SK-N-SH (cell line): ENCODE results near the gene ELOVL2. TPM values are rescaled to one million over a fixed set of nuclear protein-coding genes. Genes with fewer than 3 reads are reported as not detected.

Experiments used
- CTCF ChIA-PET: fragments of 300-600, 350-600 bp; formaldehyde crosslinking; extraction: SDS; loops from one replicate; lab custom pipeline; 2021; lab: Yijun Ruan, JAX
- POLR2A ChIA-PET: fragments of 350-600 bp; sonication (Branson Sonifier 250); formaldehyde crosslinking; extraction: SDS; loops from one replicate; lab custom pipeline; 2020; ENCODE audit warnings: antibody characterized with exemption, inconsistent platforms; lab: Yijun Ruan, JAX
- DNase-seq: peaks from one replicate; pipeline ENCODE4 v3.0.0; 2012
- H2AFZ ChIP-seq: fragments of 200-600 bp; sonication (generic); 2 replicates; pipeline ENCODE4 v1.8.1; 2016; ENCODE audit warnings: antibody characterized with exemption, mild to moderate bottlenecking, low read depth
- H3F3A ChIP-seq: fragments of 200-600 bp; sonication (generic); replicated peaks from 2 replicates; pipeline ENCODE3; 2016; ENCODE audit warnings: antibody characterized with exemption, mild to moderate bottlenecking; ENCODE audit not compliant: insufficient read depth
- H3K27ac ChIP-seq, 2 experiments: fragments of 200-500 bp in 1 of 2; fragments of 200-600 bp in 1 of 2; sonication (Bioruptor generic) in 1 of 2; sonication (generic), shearing (Covaris generic) in 1 of 2; 2 replicates each; pipeline versions ENCODE4 v1.5.1 to v1.6.1; 2014 to 2016; ENCODE audit warnings: low read depth in 2 of 2, inconsistent platforms in 1 of 2, low read length in 1 of 2, mild to moderate bottlenecking in 1 of 2, mixed read lengths in 1 of 2
- H3K27me3 ChIP-seq: fragments of 200-600 bp; sonication (generic), shearing (Covaris generic); 2 replicates; pipeline ENCODE4 v1.6.1; 2016; ENCODE audit warnings: mixed run types; ENCODE audit not compliant: insufficient read depth
- H3K36me3 ChIP-seq, 2 experiments: fragments of 200-500 bp in 1 of 2; fragments of 200-600 bp in 1 of 2; sonication (Bioruptor generic) in 1 of 2; sonication (generic) in 1 of 2; replicated peaks in 1 of 2; 2 replicates each; pipeline versions ENCODE3 to v1.5.1; 2014 to 2016; ENCODE audit warnings: low read length in 1 of 2, mild to moderate bottlenecking in 1 of 2; ENCODE audit not compliant: insufficient read depth in 2 of 2, control insufficient read depth in 1 of 2
- H3K4me1 ChIP-seq, 2 experiments: fragments of 200-500 bp in 1 of 2; fragments of 200-600 bp in 1 of 2; sonication (Bioruptor generic) in 1 of 2; sonication (generic), shearing (Covaris generic) in 1 of 2; 2 replicates each; pipeline versions ENCODE4 v1.5.1 to v1.6.1; 2014 to 2016; ENCODE audit warnings: low read depth in 1 of 2, low read length in 1 of 2, mixed run types in 1 of 2; ENCODE audit not compliant: insufficient read depth in 2 of 2, control insufficient read depth in 1 of 2
- H3K4me2 ChIP-seq: fragments of 200-600 bp; sonication (generic), shearing (Covaris generic); 2 replicates; pipeline ENCODE4 v1.6.1; 2017; ENCODE audit warnings: mixed run types
- H3K4me3 ChIP-seq, 2 experiments: fragments of 200-500 bp in 1 of 2; fragments of 200-600 bp in 1 of 2; sonication (Bioruptor generic) in 1 of 2; sonication (generic), shearing (Covaris generic) in 1 of 2; 2 replicates each; pipeline versions ENCODE4 v1.5.1 to v1.8.1; 2014 to 2016; ENCODE audit warnings: low read depth in 2 of 2, inconsistent platforms in 1 of 2, low read length in 1 of 2, mild to moderate bottlenecking in 1 of 2, mixed read lengths in 1 of 2, moderate library complexity in 1 of 2
- H3K79me2 ChIP-seq: fragments of 200-600 bp; sonication (generic); 2 replicates; pipeline ENCODE4 v1.8.1; 2017; ENCODE audit warnings: mild to moderate bottlenecking; ENCODE audit not compliant: insufficient read depth
- H3K9ac ChIP-seq: fragments of 200-600 bp; sonication (generic); 2 replicates; pipeline ENCODE4 v1.6.1; 2017; ENCODE audit warnings: mixed run types
- H3K9me2 ChIP-seq: fragments of 200-600 bp; sonication (generic); 2 replicates; pipeline ENCODE4 v1.6.1; 2017; ENCODE audit warnings: mixed run types
- H3K9me3 ChIP-seq: fragments of 200-600 bp; sonication (generic); 2 replicates; pipeline ENCODE4 v1.6.1; 2017; ENCODE audit warnings: mixed run types, mild to moderate bottlenecking, moderate library complexity
- H4K20me1 ChIP-seq: fragments of 200-600 bp; sonication (generic); 2 replicates; pipeline ENCODE4 v1.6.1; 2017; ENCODE audit warnings: mild to moderate bottlenecking, mixed run types; ENCODE audit not compliant: insufficient read depth
- ELF1 ChIP-seq: IDR thresholded peaks from 2 replicates; pipeline ENCODE4 v1.4.0; 2012
- EZH2phosphoT487 ChIP-seq: fragments of 200-600 bp; sonication (generic); IDR thresholded peaks from 2 replicates; pipeline ENCODE4 v1.6.1; 2017; ENCODE audit warnings: low read depth, mixed run types, mild to moderate bottlenecking, antibody characterized with exemption, moderate library complexity, borderline replicate concordance
- GABPA ChIP-seq: IDR thresholded peaks from 2 replicates; pipeline ENCODE4 v1.4.0; 2012; ENCODE audit warnings: low read depth, mild to moderate bottlenecking
- GATA2 ChIP-seq: sonication (generic); formaldehyde crosslinking; IDR thresholded peaks from 2 replicates; pipeline ENCODE4 v1.5.0; 2020; ENCODE audit warnings: mild to moderate bottlenecking, missing genetic modification reagents
- JUND ChIP-seq: IDR thresholded peaks from 2 replicates; pipeline ENCODE4 v1.4.0; 2012
- MAX ChIP-seq: IDR thresholded peaks from 2 replicates; pipeline ENCODE4 v1.4.0; 2012; ENCODE audit warnings: low read depth
- MEF2A ChIP-seq: IDR thresholded peaks from 2 replicates; pipeline ENCODE4 v1.4.0; 2012; ENCODE audit warnings: low read depth, borderline replicate concordance
- NFIC ChIP-seq: IDR thresholded peaks from 2 replicates; pipeline ENCODE4 v1.4.0; 2012; ENCODE audit warnings: borderline replicate concordance
- NRF1 ChIP-seq: IDR thresholded peaks from 2 replicates; pipeline ENCODE4 v1.6.1; 2012; ENCODE audit warnings: low read depth, mild to moderate bottlenecking, low read length
- PBX3 ChIP-seq: IDR thresholded peaks from 2 replicates; pipeline ENCODE4; 2012
- POLR2AphosphoS5 ChIP-seq: IDR thresholded peaks from 2 replicates; pipeline ENCODE4 v1.6.1; 2012; ENCODE audit warnings: low read depth, low read length
- RCOR1 ChIP-seq: fragments of 150-350 bp; IDR thresholded peaks from 2 replicates; pipeline ENCODE4 v1.6.1; 2017; ENCODE audit warnings: antibody characterized with exemption, low read length
- REST ChIP-seq: IDR thresholded peaks from 2 replicates; pipeline ENCODE4 v1.6.1; 2012; ENCODE audit warnings: mild to moderate bottlenecking, low read depth, low read length, moderate library complexity
- RFX5 ChIP-seq: IDR thresholded peaks from 2 replicates; pipeline ENCODE4 v1.6.1; 2012; ENCODE audit warnings: mild to moderate bottlenecking, improper control_type of control experiment, low read length
- SIN3A ChIP-seq: IDR thresholded peaks from 2 replicates; pipeline ENCODE4 v1.6.1; 2012; ENCODE audit warnings: low read depth, mild to moderate bottlenecking, low read length, moderate library complexity, borderline replicate concordance
- SMC3 ChIP-seq: IDR thresholded peaks from 2 replicates; pipeline ENCODE4 v1.6.1; 2012; ENCODE audit warnings: low read depth, low read length, improper control_type of control experiment
- TCF12 ChIP-seq: IDR thresholded peaks from 2 replicates; pipeline ENCODE4 v1.4.0; 2012
- YY1 ChIP-seq: IDR thresholded peaks from 2 replicates; pipeline ENCODE4 v1.4.0; 2012; ENCODE audit warnings: low read depth, mild to moderate bottlenecking
- ZBTB33 ChIP-seq: IDR thresholded peaks from 2 replicates; pipeline ENCODE4 v1.4.0; 2012; ENCODE audit warnings: low read depth, borderline replicate concordance
- WGBS: methylation state at CpG from one replicate; pipeline ENCODE4 v1.1.6; 2017; ENCODE audit warnings: low lambda C conversion rate; 5-methylcytosine and 5-hydroxymethylcytosine counted together
- polyA plus RNA-seq, 3 experiments: library from polyadenylated mRNA; depleted of rRNA; stranded (reverse); fragments of >200 nt; gene quantifications; 2 replicates each; pipeline ENCODE4 v1.2.3, GENCODE V29; 2012

Gene ELOVL2
- polyA plus RNA-seq, 1 of the 3 experiments (the other 2 are of a cell fraction) = 0.39 TPM

GRCh38 chr6:11013721-11014070 lies 30.4 kb downstream of the ELOVL2 start (continued):
- TF ChIP-seq REST = no peak

- WGBS = 91% methylated on average over 5 of the region's 5 CpGs
- H3K4me2 ChIP-seq = no peak overlapping the region
Observed at GRCh38 chr6:11012976-11013720, 31.0 kb downstream of the ELOVL2 start.

More at GRCh38 chr6:11012976-11013720, 31.0 kb downstream of the ELOVL2 start:
- Histone ChIP-seq H3K36me3 (no peaks in the 10 kb centered on the region), H3F3A (no peaks in the 10 kb centered on the region), H3K4me3 (no peak overlapping the region)
- POLR2A ChIA-PET = no interaction called here
- DNase-seq = no peak
- CTCF ChIA-PET = no interaction called here
- TF ChIP-seq JUND = no peak
- no peak for TF ChIP-seq EZH2phosphoT487
- no peak for TF ChIP-seq NRF1
- no peak for TF ChIP-seq ELF1
- TF ChIP-seq YY1 = no peak
- no peak for TF ChIP-seq TCF12
- TF ChIP-seq PBX3 = no peak
- TF ChIP-seq RFX5 = no peak
- TF ChIP-seq SIN3A = no peak
- TF ChIP-seq ZBTB33 = no peak
- no peak for TF ChIP-seq GATA2 (CRISPR knock-in tag)
- no peak for TF ChIP-seq RCOR1
- no peak for TF ChIP-seq MAX
- TF ChIP-seq MEF2A = no peak
- no peak for TF ChIP-seq POLR2AphosphoS5
- no peak for TF ChIP-seq GABPA
- TF ChIP-seq NFIC = no peak
- no peak for TF ChIP-seq SMC3
- TF ChIP-seq, all 33 proteins: peak for 0
- no peaks in the 10 kb centered on the region for H3K79me2 ChIP-seq
- no peaks in the 10 kb centered on the region for H3K27me3 ChIP-seq
- H3K9me3 ChIP-seq = no peaks in the 10 kb centered on the region
- H2AFZ ChIP-seq = no peak overlapping the region
- H3K9ac ChIP-seq = no peak overlapping the region
- no peaks in the 10 kb centered on the region for H3K9me2 ChIP-seq
- no peak overlapping the region for H3K27ac ChIP-seq
- H4K20me1 ChIP-seq = no peaks in the 10 kb centered on the region
- H3K4me1 ChIP-seq = peaks cover 4 to 11% of the 10 kb centered on the region in 2 experiments; a peak in 3 of 4 replicates
